Measurements from ENCODE around the gene SHROOM3. TPM values are rescaled to one million over a fixed set of nuclear protein-coding genes. Genes with fewer than 3 reads are reported as not detected.

SHROOM3 gene
- polyA plus RNA-seq, 1 donor from 2014 or later = 2.7 TPM

DNA sequence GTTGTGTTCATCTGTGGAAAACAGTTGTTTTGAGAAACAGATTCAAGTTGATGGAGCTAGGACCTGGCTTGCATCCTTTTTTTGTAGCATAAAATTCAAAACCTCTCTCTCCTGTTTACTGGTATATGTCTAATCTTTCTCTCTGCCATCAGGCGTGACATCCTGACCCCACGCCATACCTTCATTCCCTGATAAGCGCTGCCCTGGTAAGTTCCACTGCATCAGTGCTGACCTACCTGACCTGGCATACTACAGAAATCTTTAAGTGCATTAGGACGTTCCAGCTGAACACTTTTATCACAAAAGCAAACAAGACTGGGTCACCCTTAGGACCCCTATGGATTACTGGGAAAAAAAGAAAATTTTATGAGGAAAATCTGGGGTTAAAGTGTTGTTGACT lies 230.7 kb downstream of the SHROOM3 start:
- no peaks in the 10 kb centered on the region for H4K20me1 ChIP-seq (ENCODE audit: insufficient read depth)
- no peaks in the 10 kb centered on the region for H3F3A ChIP-seq (ENCODE audit: insufficient read depth, low read length, poor library complexity, severe bottlenecking)
- H3K9me3 ChIP-seq (ENCODE audit: low read length) = no peaks in the 10 kb centered on the region
- H2AFZ ChIP-seq (ENCODE audit: low read depth, low read length) = no peak overlapping the region
- no peak overlapping the region for H3K4me2 ChIP-seq (ENCODE audit: low read length)
- no peaks in the 10 kb centered on the region for H3K27me3 ChIP-seq (ENCODE audit: insufficient read depth, low read depth, low read length)
- no peaks in the 10 kb centered on the region for H3K9me2 ChIP-seq (ENCODE audit: insufficient read depth, low read length)
- H3K79me2 ChIP-seq (replicated peaks; ENCODE audit: insufficient read depth, low read length) = no peaks in the 10 kb centered on the region
- H3K27ac ChIP-seq (ENCODE audit: low read length) = no peak overlapping the region
- no peak overlapping the region for H3K9ac ChIP-seq (ENCODE audit: low read length)
- H3K4me3 ChIP-seq (ENCODE audit: low read length) = no peak overlapping the region
- TF ChIP-seq EP300 (conservative IDR thresholded peaks at IDR 0.05; ENCODE audit: poor library complexity, severe bottlenecking) (no peak), TAF1 (IDR thresholded peaks at IDR 0.05; ENCODE audit: low read depth) (no peak), RAD21 (conservative IDR thresholded peaks at IDR 0.05) (no peak), SMC3 (conservative IDR thresholded peaks at IDR 0.05; ENCODE audit: poor library complexity) (no peak), MXI1 (conservative IDR thresholded peaks at IDR 0.05; ENCODE audit: poor library complexity, severe bottlenecking) (no peak), POLR2AphosphoS5 (IDR thresholded peaks at IDR 0.05) (no peak)
- TF ChIP-seq, protein P1, sequence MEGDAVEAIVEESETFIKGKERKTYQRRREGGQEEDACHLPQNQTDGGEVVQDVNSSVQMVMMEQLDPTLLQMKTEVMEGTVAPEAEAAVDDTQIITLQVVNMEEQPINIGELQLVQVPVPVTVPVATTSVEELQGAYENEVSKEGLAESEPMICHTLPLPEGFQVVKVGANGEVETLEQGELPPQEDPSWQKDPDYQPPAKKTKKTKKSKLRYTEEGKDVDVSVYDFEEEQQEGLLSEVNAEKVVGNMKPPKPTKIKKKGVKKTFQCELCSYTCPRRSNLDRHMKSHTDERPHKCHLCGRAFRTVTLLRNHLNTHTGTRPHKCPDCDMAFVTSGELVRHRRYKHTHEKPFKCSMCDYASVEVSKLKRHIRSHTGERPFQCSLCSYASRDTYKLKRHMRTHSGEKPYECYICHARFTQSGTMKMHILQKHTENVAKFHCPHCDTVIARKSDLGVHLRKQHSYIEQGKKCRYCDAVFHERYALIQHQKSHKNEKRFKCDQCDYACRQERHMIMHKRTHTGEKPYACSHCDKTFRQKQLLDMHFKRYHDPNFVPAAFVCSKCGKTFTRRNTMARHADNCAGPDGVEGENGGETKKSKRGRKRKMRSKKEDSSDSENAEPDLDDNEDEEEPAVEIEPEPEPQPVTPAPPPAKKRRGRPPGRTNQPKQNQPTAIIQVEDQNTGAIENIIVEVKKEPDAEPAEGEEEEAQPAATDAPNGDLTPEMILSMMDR (IDR thresholded peaks at IDR 0.05; ENCODE audit: poor library complexity, severe bottlenecking) = no peak
- TF ChIP-seq, protein P2, sequence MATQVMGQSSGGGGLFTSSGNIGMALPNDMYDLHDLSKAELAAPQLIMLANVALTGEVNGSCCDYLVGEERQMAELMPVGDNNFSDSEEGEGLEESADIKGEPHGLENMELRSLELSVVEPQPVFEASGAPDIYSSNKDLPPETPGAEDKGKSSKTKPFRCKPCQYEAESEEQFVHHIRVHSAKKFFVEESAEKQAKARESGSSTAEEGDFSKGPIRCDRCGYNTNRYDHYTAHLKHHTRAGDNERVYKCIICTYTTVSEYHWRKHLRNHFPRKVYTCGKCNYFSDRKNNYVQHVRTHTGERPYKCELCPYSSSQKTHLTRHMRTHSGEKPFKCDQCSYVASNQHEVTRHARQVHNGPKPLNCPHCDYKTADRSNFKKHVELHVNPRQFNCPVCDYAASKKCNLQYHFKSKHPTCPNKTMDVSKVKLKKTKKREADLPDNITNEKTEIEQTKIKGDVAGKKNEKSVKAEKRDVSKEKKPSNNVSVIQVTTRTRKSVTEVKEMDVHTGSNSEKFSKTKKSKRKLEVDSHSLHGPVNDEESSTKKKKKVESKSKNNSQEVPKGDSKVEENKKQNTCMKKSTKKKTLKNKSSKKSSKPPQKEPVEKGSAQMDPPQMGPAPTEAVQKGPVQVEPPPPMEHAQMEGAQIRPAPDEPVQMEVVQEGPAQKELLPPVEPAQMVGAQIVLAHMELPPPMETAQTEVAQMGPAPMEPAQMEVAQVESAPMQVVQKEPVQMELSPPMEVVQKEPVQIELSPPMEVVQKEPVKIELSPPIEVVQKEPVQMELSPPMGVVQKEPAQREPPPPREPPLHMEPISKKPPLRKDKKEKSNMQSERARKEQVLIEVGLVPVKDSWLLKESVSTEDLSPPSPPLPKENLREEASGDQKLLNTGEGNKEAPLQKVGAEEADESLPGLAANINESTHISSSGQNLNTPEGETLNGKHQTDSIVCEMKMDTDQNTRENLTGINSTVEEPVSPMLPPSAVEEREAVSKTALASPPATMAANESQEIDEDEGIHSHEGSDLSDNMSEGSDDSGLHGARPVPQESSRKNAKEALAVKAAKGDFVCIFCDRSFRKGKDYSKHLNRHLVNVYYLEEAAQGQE (IDR thresholded peaks at IDR 0.05; ENCODE audit: borderline replicate concordance) = no peak
- H3K36me3 ChIP-seq (ENCODE audit: insufficient read depth, low read length) = no peaks in the 10 kb centered on the region

DNA sequence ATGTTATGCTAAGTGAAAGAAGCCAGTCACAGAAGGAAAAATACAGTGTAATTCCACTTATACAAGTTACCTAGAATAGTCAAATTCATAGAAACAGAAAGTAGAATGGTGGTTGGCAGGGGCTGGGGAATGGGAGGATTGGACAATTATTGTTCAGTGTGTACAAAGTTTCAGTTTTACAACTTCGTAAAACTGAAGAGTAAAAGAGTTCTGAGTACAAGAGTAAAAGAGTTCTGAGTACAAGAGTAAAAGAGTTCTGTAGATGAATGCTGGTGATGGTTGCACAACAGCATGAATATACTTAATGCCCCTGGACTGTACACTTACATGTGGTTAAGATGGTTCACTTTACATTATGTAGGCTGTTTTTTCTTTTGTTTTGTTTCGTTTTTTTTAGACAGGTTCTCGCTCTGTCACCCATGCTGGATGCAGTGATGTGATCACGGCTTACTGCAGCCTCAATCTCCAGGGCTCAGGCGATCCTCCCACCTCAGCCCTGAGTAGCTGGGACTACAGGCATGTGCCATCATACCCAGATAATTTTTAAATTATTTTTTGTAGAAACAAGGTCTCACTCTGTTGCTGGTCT lies 232.0 kb downstream of the SHROOM3 start:
- no peaks in the 10 kb centered on the region for H4K20me1 ChIP-seq (ENCODE audit: insufficient read depth)
- no peak overlapping the region for H3K4me3 ChIP-seq (ENCODE audit: low read length)
- TF ChIP-seq POLR2AphosphoS5 (IDR thresholded peaks at IDR 0.05) (no peak), EZH2 (IDR thresholded peaks at IDR 0.05; ENCODE audit: borderline replicate concordance, insufficient read depth, low read length, poor library complexity, severe bottlenecking) (no peak), SMC3 (conservative IDR thresholded peaks at IDR 0.05; ENCODE audit: poor library complexity) (no peak), TAF1 (IDR thresholded peaks at IDR 0.05; ENCODE audit: low read depth) (no peak), EP300 (conservative IDR thresholded peaks at IDR 0.05; ENCODE audit: poor library complexity, severe bottlenecking) (no peak), MXI1 (conservative IDR thresholded peaks at IDR 0.05; ENCODE audit: poor library complexity, severe bottlenecking) (no peak), RAD21 (conservative IDR thresholded peaks at IDR 0.05) (no peak)
- TF ChIP-seq, protein P2 (IDR thresholded peaks at IDR 0.05; ENCODE audit: borderline replicate concordance) = no peak
- TF ChIP-seq, protein P1 (IDR thresholded peaks at IDR 0.05; ENCODE audit: poor library complexity, severe bottlenecking) = no peak
- no peaks in the 10 kb centered on the region for H3K9me2 ChIP-seq (ENCODE audit: insufficient read depth, low read length)
- H3K9ac ChIP-seq (ENCODE audit: low read length) = no peak overlapping the region
- no peak overlapping the region for H3K4me2 ChIP-seq (ENCODE audit: low read length)
- no peaks in the 10 kb centered on the region for H3K79me2 ChIP-seq (replicated peaks; ENCODE audit: insufficient read depth, low read length)
- H3K36me3 ChIP-seq (ENCODE audit: insufficient read depth, low read length) = no peaks in the 10 kb centered on the region
- H3F3A ChIP-seq (ENCODE audit: insufficient read depth, low read length, poor library complexity, severe bottlenecking) = no peaks in the 10 kb centered on the region
- no peaks in the 10 kb centered on the region for H3K9me3 ChIP-seq (ENCODE audit: low read length)
- no peak overlapping the region for H3K27ac ChIP-seq (ENCODE audit: low read length)
- H3K27me3 ChIP-seq (ENCODE audit: insufficient read depth, low read depth, low read length) = no peaks in the 10 kb centered on the region
- H2AFZ ChIP-seq (ENCODE audit: low read depth, low read length) = no peak overlapping the region

All from neural cell (in vitro differentiated cells).